HG03039 (cell line): ENCODE data around the gene TUNAR.

Experiments
- ATAC-seq: cut with Tn5 transposase; IDR thresholded peaks from one replicate; pipeline ENCODE4 v1.9.1; 2021; ENCODE audit warnings: mild to moderate bottlenecking, moderate library complexity; ENCODE audit not compliant: unreplicated experiment

TUNAR gene

DNA sequence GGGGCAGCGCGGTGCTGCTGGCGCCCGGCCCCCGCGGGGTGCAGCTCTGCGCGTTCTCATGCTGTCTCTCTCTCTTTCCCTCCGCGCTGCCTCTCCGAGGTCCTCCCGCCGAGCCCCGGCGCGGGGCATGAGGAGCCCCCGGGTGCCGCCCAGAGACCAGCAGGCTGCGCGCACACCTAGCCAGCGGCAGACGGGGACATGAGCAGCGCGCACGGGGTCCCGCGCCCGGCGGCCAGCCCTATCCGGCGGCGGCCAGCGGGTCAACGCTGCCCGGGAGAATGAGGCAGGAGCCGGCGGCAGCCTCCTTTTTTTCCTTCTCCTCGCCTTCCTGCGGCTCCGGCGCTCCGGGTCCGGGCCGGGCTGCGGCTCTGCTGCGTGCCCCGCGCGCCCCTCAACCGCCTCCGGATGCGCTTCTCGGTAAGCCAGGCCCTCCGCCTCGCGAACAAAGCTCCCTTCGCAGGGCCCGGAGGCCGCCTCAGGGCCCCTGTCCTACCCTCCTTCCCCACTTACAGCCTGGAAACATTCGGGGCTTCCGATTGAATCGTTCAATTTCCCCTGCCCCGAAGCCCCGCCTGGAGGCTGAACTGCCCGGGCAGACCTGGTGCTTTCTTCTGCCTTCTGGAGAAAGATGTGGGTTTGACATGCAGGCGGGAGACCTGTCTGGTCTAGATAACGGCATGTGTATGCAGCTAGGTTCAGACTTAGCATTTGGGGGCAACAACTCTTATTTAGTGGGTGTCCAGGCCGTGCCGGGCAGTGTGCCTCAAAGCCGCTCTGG is at the start of gene TUNAR:
TSS of gene TUNAR (plus strand) at position 72 of the 778 bp plus-strand sequence.
- ATAC-seq: no peak

DNA sequence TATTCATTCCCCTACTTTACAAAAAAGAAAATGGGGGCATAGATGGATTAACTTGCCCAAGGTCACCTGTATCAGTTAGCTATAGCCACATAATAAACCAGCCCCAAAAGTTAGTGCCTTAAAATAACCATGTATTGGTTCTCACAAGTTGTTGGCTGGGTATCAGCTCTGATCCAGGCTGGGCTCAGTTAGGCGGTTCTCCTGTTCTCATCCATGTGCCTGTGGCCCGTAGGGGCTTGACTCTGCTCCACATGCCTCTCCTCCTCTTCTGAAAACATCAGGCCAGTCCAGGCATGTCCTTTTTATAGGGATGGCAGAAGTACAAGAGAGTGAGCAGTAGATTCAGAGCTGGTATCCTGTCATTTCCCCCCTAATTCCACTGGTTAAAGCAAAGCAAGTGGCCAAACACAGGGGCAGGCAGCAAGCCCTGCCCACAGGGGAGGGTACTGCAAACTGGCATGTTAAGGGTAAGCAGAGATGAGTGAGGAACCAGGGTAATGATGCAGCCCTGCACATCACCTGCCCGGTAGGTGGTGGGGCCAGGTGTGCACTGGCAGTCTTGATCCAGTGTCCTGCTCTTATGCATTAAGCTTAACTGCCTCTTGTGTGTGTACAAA is 47.9 kb upstream of the TUNAR start:
- no peak for ATAC-seq

DNA sequence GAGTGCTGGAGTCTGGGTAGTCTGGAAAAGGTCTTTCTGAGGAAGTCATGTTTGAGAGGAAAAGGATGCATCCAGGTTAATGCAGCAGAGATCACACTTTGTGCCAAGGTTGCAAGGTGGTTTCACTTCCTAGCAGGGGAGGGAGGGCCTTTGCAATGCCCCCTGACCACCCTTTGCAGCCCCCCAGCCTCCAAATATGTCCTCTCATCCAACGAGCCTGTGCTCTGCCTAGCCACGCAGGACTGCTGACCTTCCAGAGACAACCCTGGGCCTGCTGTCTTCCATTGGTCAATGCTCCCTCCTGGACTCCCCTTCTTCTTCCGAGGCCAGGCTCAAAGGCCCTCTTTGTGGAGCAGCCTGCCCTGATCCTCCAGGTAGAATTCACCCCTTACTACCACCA is 47.3 kb upstream of the TUNAR start:
- ATAC-seq: no peak

DNA sequence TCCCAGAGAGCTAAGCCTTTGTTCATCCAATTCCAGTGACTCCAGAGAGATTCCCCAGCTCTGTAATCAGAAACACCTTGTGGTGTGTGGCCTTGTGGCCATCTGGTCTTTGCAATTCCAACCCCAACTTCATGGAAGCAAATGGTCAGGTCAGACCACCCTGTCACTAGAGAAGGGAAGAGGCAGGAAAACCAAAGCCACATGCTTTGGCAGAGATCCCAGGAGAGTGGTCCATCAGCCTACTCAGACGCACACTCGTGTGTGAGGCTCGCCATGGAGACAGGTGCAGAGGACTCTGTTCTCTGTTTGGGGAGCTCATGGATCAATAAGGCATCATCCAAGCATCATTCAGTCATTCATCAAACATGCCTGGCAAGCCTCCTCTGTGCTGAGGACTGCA is 46.2 kb upstream of the TUNAR start:
- ATAC-seq: no peak

DNA sequence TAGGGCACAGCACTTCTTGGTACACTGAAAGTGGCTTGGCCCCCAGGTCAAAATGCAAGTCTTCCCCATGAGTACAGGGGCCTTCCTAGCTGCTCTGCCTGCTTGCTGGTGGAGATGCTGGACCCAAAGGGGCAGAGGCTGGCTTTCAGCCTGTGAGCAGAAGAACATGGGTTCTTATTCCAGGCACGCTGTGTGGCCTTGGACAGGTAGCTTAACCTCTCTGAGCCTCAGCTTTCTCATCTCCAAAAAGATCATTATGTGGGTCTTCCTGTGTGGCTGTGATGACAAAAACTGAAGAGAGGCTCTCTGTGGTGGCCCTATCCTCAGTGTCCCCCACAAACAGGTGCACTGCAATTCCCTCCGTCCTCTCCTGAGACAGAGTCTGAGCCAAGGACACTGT is 45.6 kb upstream of the TUNAR start:
- ATAC-seq: no peak

DNA sequence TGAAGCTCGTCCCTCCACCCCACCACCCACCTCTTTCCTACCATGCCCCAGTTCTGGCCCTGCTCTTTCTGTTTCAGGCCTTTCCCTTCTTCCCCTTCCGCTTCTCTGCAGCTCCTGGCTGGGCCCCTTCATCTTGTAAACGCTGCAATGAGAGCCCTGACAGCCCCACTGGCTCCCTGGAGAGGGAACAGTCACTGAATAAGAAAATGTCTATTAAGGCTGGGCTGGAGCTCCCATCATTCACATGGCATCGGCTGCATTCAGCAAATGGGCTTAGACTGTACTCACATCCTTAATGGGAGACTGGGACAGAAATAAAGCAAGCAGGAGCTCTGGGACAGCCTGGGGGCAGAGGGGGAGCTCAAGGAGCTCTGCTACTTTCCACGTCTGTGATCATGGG is 45.2 kb upstream of the TUNAR start:
- ATAC-seq: no peak

DNA sequence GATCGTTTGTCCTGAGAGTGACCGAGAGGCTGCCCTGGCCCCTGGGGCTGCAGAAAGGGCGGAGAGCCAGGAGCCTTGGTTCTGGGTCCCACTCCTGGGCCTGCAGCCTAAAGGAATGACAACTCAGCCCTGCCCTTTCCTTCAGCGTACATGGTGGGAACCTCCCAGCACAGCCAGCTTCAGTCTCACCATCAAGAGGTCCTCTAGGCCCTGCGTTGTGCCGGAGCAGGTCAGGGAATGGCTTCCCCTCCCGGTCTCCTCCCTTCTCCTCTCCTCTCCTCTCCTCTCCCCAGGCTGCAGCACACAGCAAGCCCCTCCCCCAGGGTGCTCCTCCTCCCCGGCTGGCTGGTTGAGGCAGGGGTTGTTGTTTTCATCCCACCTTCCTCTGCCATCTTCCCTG is 44.6 kb upstream of the TUNAR start:
- ATAC-seq: no peak

DNA sequence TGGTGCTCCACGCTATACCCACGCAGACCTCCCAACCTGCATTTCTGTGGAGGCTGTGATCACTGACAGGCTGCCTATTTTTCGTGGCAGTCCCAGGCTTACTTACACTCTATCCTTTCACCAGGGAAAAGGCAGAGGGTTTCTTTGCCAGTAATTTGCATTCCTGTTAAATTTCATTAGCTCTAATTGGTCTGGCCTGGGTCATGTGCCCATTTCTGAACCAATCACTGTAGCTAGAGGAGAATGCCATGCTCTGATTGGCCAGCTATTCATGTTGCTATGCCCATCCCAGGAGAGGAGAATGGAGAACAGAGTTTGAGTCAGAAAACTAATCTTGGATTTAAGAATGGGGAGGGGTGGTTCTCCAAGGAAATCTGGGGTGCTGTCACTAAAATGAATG is 43.2 kb upstream of the TUNAR start:
- ATAC-seq: no peak

DNA sequence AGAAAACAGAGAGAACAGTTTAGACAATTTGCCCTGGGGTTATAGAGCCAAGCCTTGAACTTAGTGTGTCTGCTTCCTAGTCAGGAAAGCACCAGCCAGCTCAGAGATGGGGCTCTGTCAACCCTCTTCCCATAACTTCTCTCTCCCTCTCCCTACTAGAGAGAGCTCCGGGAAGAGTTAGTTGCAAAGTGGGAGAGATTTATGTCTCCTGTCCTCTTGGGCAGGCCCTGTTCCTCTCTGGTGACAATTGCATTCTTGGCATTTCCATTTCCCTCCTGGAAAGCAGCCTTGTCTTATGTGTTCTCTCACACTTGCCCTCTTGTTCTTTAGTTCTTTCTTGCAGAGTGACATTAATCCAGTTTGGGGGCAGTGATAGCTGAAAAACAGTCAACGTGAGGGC is 42.1 kb upstream of the TUNAR start:
- ATAC-seq: no peak

DNA sequence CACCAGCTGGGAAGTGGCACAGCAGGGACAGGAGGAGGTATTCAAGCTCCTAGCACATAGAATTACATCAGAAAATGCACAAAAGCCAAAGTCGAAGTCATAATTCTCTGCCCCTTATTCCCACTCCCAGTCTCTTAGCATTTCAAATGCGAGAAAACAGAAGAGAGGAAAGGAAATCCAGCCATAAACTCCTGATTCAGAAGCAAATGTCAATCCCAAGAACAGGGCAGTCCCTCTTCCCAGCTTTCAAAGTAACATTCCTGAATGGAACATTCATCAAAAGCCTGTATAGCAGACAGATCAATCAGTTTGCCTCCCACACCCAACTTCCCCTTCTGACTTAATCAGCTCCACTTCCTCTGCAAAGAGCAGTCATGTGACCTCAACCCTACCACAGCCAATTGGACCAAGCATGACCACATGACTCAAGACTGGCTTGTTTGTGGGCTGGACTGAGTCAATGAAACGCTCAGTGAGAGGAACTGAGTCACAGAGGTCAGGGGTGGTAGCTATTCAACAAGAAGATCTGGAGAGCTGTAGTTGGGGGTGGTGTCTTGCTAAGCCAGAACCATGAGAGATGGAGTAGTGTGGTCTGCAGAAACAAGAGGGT is 41.4 kb upstream of the TUNAR start:
- no peak for ATAC-seq

DNA sequence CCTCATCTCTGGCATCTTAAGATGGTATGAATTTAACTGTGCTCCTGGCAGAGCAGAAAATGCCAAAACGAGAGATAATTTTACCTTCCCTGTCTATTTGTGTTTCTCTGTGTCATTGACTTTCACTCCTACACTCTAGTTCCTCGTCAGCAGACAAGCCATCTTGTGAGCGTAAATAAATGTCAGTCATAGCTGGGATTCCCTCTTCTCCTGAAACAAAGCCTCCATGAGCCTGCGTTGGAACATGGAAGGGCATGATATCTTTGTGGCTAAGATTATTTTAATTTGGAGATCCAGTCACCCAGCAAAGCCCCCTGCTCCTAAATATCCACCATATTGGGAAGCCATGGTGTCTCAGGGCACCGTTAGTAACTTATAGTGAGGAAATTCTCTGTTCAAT is 37.8 kb upstream of the TUNAR start:
- no peak for ATAC-seq

DNA sequence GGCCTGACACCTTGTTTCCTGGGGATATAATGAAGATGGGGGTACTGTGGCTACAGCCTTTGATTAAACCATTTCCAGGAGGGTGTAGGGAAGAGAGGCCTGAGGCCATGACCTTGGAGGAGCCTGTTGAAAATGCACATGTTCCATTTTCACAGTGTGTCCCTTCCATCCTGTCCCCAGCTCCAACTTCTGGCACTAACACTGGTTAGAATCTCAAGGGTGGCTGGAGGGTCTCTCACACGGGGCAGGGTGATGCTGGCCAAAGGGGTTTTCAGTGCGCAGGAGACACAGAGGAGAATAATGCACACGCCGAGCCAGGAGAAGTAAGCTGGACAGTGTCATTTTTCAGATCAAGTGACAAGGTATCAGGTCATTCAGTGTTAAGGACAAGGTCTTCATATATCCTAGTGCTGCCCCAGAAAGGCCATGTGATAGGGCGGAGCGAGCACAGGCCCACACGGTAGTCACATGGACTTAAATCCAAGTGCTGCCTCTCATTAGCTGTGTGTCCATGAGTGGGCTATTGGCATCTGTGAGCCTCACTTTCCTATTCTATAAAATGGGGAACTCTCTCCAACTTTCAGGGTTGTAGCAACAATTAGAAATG is 36.4 kb upstream of the TUNAR start:
- ATAC-seq: no peak

DNA sequence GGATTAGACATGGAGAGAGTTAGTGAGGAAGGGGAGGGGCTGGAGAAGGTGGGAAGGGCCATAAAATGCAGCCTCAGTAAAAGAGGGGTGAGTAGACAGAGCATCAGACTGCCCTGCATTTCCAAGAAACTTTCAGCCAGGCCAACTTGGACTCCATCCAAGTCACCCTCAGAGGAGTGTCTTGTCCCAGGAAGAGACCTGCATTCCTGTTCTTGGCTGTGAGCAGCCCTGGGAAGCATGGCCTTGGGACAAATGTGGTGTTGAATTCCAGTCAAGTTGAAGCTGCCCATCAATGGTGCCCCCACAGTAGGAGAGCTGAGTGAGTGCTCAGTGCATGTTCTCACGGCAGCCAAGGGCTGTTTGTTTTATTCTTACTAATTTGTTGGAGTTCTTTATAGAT is 35.0 kb upstream of the TUNAR start:
- ATAC-seq: no peak

DNA sequence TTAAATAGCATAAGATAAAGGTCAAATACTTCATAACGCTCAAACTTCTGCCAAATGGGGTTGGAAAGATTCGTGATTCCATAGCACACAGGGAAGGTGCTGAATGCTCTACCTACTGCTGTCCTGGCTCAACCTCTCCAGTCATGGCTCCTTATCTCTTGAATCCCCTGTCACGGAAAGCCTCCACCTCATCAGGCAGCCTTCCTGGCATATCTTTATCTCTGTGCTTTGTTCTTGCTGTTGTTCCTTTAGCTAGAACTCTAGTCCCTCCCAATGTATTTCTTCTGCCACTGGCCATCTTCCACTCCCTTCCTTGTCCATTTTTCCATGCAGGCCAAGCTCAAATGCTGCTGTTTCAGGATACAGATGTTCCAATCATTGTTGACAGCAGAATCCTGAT is 26.9 kb upstream of the TUNAR start:
- no peak for ATAC-seq

DNA sequence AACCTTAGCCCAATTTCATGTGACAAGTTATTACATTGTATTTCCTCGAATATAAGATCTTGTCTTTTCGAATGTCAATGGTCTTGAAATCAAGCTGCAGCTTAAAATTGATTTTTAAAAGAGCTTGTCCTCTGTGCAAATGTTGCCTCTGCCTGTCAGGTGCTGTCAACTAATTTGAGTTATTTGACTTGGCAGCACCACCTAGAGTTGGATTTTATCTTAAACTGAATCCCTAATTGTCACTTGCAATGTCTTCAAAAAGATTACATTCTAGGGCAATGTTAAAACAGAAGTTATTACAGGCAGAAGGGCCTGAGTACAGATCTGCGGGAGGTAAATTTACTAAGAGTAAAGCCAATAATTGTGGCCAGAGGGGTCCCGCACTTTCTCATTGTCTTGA is 26.2 kb upstream of the TUNAR start:
- no peak for ATAC-seq

DNA sequence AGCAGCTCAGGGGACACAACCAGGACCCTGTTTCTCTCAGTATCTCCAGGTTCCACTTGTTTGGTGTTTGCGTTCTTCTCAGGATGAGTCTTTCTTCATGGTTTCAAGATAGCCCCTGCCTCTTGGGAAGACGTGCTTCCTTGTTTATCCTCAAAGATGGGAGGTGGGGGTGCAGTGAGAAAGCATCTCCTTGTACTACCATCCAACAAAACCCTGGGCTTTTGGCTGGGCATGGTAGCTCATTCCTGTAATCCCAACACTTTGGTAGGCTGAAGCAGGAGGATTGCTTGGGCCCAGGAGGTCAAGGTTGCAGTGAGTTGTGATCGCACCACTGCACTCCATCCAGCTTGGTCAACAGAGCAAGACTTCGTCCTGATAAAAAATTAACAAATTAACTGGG is 21.0 kb upstream of the TUNAR start:
- ATAC-seq: no peak

DNA sequence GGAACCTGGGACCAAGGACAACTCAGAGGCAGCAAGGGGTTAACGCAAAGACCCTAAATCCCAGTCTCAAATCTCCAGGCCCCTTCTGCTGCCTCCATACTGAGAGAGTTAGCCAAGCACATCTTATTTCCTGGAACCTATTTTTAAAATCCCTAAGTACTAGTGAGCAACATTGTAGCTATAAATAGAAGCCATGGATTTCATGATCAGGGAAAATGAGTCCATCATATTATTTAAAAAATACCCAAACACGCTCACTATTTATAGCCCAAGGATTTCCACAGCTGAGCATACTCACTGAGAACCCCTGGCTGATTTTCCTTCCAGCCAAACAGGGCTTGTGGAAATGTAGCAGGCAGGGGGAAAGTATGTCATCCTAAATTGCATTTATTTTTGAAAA is 19.4 kb upstream of the TUNAR start:
- ATAC-seq: no peak

DNA sequence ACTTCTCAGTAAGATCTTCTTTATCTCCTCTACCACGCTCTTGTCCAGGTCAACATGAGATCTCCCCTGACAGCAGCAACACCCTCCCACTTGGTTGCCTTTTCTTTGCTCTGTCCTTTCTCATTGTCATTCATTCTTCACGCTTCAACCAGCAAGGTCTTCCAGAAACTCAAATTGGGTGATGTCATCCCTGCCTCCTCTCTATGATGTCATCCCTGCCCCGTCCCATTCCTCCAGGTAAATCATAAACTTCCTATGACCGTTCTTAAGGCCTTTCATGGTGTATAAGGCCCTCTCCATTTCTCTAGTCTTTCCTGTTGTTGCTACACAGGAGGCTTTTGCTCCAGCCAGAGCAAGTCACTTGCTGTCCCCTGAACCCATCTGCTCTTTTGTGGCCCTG is 17.7 kb upstream of the TUNAR start:
- no peak for ATAC-seq

DNA sequence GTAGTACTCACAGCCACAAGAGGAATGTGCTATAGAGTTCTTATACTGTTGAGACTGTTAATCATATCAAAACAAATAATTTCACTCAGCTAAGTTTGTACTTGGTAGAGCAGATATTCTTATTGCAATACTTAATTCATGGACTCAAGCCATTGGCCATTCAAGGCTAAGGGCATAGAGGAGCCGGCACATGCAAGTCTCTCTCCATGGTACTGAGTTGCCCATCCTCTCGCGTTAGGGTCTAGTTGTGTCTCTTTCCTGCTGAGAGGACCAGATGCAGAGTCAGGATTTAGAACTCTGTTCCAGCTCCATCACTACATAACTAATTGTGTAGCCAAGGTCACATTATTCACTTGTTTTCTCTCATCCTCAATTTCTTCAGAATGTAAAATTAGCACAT is 14.4 kb upstream of the TUNAR start:
- ATAC-seq: no peak

DNA sequence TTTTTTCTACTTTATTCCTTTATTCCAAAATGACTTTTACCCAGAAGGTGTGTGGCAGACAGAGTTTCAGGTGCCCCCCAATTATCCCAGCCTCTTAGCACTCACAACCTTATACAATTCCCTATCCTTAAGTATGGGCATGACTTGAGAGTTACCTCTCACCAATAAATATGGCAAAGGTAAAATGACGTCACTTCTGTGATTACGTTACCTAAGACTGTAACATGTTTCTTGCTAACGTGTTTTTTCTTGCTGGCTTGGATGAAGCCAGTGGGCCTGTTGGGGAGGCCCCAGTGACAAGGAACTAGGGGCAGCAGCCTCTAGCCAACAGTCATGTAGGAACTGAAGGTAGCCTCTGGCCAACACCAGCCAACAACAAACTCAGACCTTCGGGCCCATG is 13.3 kb upstream of the TUNAR start:
- no peak for ATAC-seq

DNA sequence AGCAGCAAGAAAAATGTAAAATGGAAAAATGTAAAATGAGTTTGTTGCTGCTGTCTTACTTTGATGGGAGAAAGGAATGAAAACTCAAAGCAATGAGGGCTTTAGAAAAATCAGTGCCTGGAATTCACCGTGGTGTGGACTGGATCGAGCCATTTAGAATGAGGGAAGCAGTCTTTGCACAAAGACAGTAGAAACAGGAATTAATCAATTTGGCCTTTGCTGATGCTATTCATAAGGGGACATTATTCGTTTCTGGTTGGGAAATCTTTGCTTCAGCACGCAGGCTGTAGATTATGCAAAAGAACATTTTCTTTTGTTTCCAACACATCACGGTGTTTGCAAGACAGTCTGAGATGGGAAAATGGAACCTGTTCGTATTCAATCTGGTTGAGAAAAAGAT is 6.9 kb upstream of the TUNAR start:
- ATAC-seq: no peak

DNA sequence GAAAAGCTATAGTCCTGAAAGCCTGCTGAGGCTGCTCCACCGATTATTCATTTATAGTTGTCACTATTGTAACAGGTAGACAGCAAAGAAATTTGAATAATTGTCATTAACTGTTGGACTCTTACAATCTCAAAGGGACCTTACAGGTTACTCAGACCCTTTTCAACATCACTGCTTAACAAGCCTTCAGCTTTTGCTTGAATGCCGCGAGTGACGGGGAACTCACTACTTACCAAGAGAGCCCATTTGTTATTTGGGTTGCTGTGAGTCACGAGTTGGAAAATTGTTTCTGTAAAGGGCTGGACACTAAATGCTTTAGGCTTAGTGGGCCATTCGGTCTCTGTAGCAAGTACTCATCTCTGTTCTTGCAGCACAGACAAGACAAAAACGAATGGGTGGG is 5.9 kb upstream of the TUNAR start:
- ATAC-seq: no peak
